Measurements from ENCODE around the gene PDK3.

Gene PDK3

DNA sequence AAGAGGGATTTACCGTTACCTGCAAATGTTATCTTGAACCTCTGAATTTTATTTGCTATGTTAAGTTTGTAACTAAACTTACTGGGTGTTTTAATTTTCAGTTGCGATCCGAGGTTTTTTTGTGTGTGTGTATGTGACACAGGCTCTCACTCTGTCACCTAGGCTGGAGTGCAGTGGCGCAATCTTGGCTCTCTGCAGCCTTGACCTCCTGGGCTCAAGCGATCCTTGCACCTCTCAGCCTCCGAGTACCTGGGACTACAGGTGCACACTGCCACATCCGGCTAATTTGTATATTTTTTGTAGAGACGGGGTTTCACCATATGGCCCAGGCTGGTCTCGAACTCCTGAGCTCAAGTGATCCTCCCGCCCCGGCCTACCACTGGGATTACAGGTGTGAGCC is 18.5 kb downstream of the PDK3 start:
- DNase-seq: no peak

DNA sequence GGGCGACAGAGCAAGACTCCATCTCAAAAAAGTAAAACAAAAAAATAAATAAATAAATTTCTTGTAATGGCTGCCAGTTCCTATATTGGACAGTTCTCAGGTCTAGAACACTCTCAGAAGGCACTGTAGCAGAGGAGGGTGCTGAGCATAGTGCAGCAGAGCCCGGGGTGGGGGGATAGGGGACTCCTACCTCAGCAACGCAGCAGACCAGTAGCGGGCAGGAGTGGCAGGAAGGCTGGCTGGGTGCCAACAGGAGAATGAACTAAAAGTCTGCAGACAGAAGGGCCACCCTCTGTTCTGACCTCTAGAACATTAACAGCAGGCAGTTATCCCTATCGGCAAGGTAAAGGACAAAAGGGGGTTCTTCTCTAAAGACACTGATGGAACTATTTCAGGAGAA is 20.2 kb downstream of the PDK3 start:
- no peak for DNase-seq

DNA sequence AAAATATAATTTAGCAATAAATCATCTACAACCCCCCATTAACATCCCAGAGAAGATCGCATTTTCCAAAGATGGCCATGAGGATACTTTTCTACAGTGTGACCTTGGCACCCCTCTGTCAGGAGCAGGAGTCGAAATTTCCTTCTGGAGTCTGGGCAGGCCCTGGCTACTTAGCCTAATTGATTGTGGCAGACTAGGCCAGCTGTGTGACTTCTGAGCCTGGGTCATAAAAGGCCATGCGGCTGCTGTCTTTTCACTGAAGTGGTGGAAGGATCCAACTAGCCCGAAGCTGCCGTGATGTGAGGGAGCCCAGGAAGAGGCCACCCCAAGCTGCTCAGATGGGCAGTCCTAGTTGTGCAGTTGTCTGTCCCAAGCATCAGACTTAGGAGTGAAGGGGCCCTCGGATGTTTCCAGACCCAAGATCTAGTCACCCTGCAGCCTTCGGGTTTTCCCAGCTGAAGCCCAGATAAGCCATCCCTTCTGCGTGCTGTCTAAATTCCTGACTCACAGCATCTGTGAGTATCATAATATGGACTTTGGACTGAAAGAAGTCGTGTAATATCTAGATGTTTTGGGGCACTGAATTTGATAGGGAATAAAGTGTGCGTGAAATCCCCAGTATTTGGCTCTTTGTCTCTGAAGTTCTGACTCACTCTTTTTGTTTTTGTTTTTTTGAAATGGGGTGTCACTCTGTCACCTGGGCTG is 21.0 kb downstream of the PDK3 start:
- no peak for DNase-seq

DNA sequence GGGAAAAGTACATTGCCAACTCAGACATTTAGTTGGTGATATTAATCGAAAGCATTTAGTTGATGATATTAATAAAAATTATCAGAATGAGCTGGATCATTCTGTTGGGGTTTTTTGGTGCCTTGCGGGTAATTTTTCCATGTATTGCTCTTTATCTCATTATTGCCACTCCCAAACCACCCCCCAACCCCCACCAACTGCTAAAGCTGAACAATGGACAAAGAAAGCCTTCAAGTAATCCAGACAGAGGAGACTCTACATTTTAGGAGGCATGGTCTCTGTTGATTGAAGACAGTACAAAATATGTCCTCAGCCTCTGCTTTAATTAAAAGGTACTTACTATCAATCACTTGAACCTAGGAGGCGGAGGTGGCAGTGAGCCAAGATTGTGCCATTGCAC is 22.5 kb downstream of the PDK3 start:
- no peak for DNase-seq

DNA sequence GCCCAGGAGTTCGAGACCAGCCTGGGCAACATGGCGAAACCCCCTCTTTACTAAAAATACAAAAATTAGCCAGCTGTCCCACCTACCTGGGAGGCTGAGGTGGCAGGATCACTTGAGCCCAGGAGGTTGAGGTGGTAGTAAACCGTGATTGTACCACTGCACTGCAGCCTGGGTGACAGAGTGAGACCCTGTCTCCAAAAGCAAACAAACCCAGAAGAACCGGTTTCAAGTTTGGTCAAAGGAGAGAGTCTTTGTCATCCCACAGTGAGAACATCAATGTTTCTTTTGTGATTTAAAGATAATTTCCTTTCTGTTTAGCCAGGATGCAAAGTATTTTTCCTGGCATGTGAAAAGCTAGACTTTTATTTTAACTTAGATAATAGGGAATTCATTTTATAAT is 26.7 kb downstream of the PDK3 start:
- DNase-seq: no peak

DNA sequence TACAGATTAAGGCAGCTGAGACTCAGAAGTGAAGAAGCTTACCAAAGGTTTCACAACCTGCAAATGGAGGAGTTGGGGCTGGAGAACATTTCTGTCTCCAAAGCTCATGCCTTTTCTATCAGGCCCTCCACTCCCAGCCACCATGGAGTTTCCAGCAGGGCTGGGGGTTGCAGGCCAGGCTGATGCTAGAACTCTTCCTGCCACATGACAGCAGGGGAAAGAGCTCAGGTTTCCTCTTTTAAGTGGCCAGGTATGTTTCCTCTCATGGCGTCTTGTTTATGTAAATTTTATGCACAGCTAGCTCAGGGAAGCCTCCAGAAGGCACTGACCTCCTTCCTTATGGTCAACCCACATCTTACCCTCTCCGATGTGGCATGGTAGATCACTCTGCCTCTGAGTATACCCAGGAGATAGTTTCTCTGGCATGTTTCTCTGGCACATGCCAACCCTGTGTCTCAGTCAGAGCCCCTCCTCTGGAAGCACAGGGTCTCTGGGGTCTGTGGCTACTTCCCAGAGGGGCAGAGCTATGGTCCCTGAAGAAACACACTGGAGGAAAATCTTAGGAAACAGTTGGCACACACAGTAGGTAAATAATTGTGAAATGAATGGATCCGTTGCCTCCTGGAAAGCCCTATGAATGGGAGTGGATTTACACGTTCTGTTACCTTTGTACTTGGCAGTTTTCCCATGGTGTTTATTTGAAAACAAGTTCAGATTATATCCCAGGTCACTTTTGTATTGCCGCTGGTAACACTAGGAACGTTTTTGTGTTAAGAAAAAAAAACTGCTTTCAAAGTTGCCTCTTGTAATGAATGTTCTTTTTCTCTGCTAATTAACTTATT is 28.9 kb downstream of the PDK3 start:
- peak; percentile 7 for DNase-seq

DNA sequence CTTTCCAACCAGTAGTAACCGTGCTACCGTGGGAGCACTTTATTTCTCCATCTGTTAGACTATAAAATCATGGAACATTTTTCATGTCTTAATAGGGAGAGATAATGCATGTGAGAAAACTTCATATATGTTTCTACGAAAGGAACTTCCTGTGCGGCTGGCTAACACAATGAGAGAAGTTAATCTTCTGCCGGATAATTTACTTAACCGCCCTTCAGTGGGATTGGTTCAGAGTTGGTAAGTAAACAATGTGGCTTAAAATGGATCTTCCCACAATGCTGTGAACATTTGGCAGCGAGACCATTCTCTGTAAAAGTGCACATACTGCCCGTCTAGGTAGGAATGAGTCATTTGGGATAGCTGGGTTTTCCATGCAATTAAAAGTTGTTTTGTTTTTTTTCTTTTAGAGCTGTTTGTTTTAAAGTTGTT is 29.6 kb downstream of the PDK3 start:
- no peak for DNase-seq

DNA sequence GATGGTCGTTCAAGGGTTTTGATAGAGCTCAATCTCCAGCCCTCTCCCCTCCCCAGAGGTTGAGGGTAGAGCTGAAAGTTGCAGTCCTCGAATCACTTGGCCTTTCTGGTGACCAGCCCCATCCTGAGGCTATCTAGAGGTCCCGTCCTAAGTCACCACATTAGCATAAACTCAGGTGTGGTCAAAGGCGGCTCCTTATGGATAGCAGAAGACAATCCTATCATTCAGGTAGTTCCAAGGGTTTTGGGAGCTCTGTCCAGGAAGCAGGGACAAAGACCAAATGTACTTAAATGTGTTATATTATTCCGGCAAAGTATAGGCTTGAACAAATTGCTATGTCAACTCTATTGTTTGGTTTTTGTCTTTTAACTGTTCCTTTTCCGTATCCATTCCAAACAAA is 30.6 kb downstream of the PDK3 start:
- no peak for DNase-seq

DNA sequence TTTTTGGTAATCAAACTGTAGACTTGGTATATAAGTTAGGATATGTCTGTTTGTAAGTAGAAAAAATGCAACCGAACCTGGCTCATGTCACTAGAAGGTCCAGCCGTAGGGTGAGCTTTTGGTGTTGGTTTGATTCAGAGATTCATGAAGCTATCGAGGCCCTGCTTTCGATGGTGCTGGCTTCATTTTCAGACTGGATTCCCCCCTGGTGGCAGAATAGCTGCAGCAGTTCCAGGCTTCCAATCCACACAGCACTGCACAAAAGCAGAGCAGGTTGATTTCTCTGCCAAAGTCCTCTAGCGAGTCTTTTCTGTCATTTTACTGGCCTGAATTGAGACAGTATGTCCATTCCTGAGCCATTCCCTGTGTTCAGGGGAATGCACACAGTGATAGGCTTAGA is 33.1 kb downstream of the PDK3 start:
- peak; percentile 36 for DNase-seq

DNA sequence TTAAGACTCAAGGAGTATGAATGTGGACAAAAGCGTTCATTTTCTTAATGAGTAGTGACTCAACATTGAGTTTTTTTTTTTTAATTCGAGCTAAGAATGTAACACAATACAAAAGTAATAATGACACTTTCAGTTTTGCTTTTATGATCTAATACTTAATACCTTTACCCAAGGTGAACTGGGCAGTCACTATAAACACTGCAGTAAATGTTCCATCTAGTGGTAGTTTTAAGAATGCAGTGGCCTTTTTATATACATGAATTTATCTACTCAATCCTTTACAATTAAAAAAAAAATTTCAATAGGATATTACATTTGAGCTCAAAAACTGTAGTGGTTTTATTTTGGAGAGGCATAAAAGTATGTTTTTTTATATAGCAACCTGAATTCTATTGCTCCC is 33.9 kb downstream of the PDK3 start:
- DNase-seq: no peak

DNA sequence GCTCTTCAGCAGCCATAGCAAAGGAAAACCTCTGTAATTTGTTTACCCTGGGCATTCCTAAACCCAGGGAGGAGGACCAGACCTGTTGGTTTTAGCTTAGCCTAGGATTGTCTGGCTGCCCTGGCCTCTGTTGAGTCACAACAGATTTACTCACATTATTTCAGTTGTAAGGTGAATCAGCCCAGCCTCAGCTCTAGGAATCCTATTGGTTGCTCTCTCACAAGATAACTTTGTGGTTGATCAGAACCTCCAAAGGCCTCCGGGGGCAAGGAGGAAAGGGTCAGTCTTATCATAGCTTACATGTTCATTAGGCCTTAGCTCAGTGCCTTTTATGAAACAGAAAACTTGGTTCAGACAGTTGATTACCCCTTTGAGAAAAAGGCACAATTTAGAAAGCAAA is 41.0 kb downstream of the PDK3 start:
- no peak for DNase-seq

DNA sequence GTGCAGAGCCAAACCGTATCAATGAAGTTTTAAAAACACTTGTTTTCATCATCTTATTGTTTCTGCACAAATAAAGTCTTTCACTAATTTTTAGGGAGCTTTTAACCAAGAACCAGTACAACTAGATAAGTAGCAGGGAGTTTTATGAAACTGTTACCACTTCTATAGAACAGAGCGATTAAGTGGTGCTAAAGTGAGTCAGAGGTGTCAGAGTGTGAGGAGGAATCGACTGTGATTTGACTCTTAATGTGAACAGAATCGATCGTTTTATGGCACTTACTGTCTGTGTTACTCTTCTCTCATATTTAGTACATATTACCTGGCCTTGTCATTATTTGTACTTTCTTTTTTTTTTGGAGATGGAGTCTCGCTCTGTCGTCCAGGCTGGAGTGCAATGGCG is 43.3 kb downstream of the PDK3 start:
- DNase-seq: no peak

DNA sequence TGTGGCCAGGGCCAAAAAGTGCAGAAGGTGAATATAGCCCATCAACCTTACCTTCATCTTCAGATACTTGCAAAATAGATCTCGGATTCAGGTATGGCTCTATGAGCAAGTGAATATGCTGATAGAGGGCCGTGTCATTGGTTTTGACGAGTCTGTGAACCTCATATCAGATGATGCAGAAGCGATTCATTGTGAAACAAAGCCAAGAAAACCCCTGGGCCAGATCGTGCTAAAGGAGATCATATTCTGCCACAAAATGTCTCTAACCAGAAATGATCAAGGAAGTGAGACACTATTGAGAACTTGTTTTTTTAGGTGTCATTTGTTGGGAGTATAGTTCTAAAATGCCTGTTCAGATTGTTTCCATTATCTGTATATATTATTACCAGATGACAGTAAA is 48.3 kb downstream of the PDK3 start:
- DNase-seq: no peak

DNA sequence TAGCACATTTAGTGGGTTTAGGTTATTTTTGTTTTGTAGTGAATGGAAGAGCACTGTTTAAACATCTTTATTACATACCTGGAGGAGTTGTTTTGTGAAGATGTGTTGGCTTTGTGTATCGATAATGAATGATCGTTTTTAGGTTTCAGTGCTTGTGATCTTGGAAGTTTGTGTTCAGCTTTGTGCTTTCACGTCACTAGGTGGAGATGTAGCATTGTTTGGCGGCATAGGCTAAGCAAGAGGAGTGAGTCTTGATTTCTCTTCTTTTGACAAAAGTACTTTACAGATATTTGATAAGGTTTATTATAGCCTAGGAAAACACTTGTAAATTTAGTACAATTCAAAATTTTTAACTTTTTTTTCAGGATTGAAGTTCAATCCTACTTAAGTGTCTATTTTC is 50.4 kb downstream of the PDK3 start:
- no peak for DNase-seq

DNA sequence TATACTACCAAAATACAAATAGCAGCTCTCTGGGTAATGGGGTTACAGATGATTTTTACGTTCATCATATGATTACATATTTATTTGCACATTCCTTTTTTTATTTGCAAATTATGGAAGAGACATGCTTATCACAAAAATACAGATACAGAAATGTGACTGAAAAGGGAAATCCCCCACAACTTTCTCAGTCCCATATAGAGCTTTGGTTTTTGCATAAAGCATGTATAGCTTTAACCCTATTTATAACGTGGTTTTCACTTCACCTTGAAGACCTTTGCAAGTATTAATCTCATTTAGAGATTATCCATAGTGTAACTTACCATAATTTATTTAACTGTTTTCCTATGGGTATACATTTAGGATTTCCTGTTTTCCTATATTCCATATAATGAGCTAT is 55.4 kb downstream of the PDK3 start:
- no peak for DNase-seq

DNA sequence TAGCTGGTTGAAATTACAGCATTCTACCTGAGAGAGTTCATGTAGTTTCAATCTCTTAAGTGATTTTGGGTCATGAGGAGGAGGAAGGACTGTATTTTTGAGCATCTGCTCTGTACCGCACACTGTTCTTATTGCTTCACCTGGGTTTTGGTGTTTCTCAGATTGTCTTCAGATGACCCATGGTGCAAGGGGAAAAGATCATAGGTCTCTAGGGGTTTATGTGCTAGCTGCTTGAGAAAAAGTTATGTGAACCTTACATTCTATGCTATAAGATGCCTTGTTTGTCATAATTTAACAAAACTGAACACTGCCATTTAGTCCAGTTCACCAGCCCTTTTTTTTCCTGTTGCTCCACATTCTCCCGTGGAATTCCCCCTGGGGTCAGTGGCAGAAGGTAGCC is 60.4 kb downstream of the PDK3 start:
- DNase-seq: no peak

DNA sequence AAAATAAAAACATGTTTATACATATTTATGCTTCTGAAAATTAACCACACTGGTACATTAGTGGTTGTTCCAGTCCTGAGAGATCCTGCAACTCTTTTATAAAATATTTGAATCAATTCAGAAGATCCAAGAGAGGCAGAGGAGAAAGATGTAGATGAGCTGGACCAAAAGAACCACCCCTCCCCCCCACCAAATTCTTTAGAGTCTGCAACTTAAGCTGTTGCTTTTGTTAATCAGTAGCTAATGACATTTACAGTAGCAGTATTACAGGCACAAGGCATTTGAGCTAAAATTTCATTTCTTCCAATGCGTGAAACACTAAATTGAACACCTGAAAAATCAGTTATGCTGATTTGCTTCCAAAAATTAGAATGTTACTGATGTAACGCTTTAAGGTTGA is 61.5 kb downstream of the PDK3 start:
- no peak for DNase-seq

DNA sequence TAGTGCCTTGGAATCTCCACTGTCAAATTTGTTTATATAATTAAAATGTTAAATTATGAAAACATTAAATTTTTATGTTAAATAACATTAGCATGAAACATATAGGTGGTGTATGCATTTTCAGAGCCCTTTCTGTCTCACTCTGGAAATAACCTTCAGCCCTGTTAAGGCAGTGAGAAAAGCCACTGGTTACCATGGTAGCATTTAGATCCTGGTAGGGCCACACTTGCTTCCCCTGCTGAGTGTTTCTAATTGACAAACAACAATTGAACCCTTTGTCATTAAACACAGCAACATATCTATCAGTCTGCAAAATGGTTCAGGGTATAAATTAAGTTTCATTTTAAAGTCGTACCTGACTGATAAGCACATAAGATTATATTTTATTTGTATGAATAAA is 63.5 kb downstream of the PDK3 start:
- no peak for DNase-seq

DNA sequence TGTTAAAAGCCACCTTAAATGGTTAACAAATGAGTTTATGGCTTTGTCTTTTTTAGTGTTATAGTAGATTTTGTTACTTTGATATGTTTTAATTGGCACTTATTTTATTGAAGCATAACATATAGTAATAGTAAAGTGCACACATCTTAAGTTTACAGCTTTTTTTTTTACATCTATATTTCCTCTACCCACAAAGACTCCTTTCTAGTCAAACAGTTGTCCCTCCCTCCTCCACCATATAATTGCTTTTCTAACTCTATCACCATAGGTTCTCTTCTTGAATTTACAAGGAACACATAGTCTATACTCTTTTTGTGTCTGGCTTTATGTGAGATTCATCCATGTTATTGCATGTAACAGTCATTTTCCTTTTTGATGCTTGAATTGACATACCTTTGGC is 71.5 kb downstream of the PDK3 start:
- DNase-seq: no peak

DNA sequence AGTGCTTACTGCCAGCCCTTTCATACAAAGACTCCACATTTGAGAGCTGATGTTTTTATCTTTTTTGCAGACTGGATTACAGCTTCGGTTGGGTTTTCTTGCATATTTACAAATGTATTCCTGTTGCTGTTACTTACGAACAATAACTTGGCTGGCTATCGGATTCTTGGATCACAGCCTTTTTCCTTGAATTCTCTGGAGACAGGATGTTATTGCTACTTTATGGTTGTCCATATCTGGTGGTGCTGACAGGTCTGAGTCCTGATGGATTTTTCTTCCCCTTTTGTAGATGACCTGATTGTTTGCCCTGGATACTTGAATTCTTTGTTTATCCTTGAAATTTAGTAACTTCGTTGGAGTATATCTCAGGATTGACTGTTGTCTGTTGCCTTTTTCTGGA is 77.7 kb downstream of the PDK3 start:
- no peak for DNase-seq

DNA sequence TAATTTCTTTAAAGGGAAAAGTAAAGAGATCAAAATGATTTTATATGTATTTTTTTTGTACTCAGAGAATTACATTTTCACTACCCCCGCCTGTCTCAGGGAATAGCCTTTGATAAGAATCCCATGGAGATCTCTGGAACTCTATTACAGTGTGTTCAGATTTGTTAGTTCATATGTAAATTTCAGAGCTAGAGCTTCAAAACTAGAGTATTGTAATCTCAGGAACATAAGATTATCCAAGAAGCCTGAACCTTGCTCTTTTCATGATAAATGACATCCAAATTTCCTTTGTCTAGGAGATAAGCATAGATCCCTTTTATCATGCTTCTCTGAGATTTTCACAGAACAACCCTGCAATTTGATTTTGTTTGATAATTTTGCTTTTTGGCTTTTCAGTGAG is 82.9 kb downstream of the PDK3 start:
- no peak for DNase-seq

DNA sequence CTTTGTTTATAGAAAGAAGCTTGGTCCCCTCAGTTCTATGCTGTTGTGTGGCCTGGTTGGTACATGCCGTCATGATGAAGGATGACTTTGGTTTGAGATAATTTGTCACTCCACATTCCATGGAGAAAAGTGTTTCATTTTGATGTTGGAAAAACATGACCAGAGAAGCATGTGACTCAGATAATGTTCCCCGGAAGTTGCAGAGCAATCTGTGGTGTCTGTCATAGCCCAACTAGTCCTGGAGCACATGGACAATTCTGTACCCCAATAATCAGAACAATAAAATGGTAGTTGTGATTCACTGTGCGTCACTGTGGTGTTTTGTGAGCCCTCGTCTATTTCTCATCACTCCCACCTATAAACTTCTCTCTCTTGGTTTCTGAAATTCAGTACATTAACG is 85.1 kb downstream of the PDK3 start:
- no peak for DNase-seq

DNA sequence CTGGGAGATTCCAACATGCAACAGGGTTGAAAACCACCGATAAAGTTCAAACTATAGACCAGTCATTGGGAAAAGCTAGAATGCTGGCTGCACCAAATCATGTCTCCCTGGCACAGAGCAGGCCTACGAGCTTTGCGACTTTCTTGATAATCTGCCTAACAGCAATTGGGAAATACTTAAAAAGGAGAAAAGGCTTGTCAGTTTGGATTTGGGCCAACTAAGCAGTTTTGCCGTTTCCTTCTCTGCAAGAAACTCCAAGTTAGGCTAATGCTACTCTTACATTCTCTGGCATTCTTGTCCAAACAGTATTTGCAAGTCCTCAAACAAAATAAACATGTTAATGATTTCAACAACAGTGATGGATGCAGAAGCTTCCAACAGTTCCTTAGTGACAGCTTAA is 87.9 kb downstream of the PDK3 start:
- no peak for DNase-seq

DNA sequence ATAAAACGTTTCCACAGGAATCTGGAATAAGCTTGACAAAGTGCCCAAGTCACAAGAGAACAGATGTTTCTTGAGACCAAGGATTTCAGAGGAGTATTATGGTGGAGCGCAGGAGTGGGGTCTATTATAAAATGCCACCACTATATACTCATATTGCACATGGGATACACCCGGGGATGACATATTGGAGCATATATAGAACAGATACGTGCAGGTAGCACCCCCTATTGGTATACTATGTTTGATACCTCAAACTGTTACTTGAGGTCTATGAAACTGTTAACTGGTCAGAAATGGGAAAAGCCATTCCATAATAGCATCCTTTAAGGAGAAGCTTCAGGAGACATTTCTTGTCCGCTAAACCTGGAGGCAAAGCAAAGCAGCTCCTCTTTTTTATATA is 96.0 kb downstream of the PDK3 start:
- no peak for DNase-seq

Data from CD4-positive, alpha-beta T cell treated with Interleukin-6 for 4 hours (primary cell).